GM12892 (cell line): ENCODE results near the gene NGF.

Source experiments
- POLR2A ChIP-seq: IDR thresholded peaks from 2 replicates; pipeline ENCODE4 v1.6.1; 2011; ENCODE audit warnings: low read depth, low read length, control low read depth
- TAF1 ChIP-seq: IDR thresholded peaks from 2 replicates; pipeline ENCODE4 v1.6.1; 2011; ENCODE audit warnings: low read depth, mild to moderate bottlenecking, control low read depth, low read length, borderline replicate concordance

GRCh38 chr1:115337276-115337632, 795 bp downstream of the NGF start:
- no peak for TF ChIP-seq POLR2A
- TF ChIP-seq TAF1: no peak
